SK-N-SH (cell line): Measurements from ENCODE around the gene ABHD16A. TPM values are rescaled to one million over a fixed set of nuclear protein-coding genes. Genes with fewer than 3 reads are reported as not detected.

ENCODE experiments used
- CHD2 ChIP-seq: fragments of 150-350 bp; IDR thresholded peaks from 2 replicates; pipeline ENCODE4 v1.6.1; 2018; ENCODE audit warnings: low read length; ENCODE audit not compliant: partially characterized antibody
- ELF1 ChIP-seq: IDR thresholded peaks from 2 replicates; pipeline ENCODE4 v1.4.0; 2012
- EP300 ChIP-seq, 2 experiments: IDR thresholded peaks; 2 replicates each; pipeline versions ENCODE4 v1.4.0 to v1.6.1; 2012; ENCODE audit warnings: borderline replicate concordance in 1 of 2, low read depth in 1 of 2, low read length in 1 of 2
- EZH2phosphoT487 ChIP-seq: fragments of 200-600 bp; sonication (generic); IDR thresholded peaks from 2 replicates; pipeline ENCODE4 v1.6.1; 2017; ENCODE audit warnings: low read depth, mixed run types, mild to moderate bottlenecking, antibody characterized with exemption, moderate library complexity, borderline replicate concordance
- FOSL2 ChIP-seq: IDR thresholded peaks from 2 replicates; pipeline ENCODE4 v1.4.0; 2012; ENCODE audit warnings: low read depth, mild to moderate bottlenecking, moderate library complexity, borderline replicate concordance
- FOXJ3 ChIP-seq: sonication (generic); formaldehyde crosslinking; IDR thresholded peaks from 2 replicates; pipeline ENCODE4 v1.5.1; 2020; ENCODE audit warnings: mild to moderate bottlenecking, missing genetic modification reagents
- FOXM1 ChIP-seq: IDR thresholded peaks from 2 replicates; pipeline ENCODE4 v1.4.0; 2012; ENCODE audit warnings: low read depth, mild to moderate bottlenecking
- GABPA ChIP-seq: IDR thresholded peaks from 2 replicates; pipeline ENCODE4 v1.4.0; 2012; ENCODE audit warnings: low read depth, mild to moderate bottlenecking
- GATA2 ChIP-seq: sonication (generic); formaldehyde crosslinking; IDR thresholded peaks from 2 replicates; pipeline ENCODE4 v1.5.0; 2020; ENCODE audit warnings: mild to moderate bottlenecking, missing genetic modification reagents
- JUND ChIP-seq: IDR thresholded peaks from 2 replicates; pipeline ENCODE4 v1.4.0; 2012
- MAX ChIP-seq: IDR thresholded peaks from 2 replicates; pipeline ENCODE4 v1.4.0; 2012; ENCODE audit warnings: low read depth
- MEF2A ChIP-seq: IDR thresholded peaks from 2 replicates; pipeline ENCODE4 v1.4.0; 2012; ENCODE audit warnings: low read depth, borderline replicate concordance
- NFIC ChIP-seq: IDR thresholded peaks from 2 replicates; pipeline ENCODE4 v1.4.0; 2012; ENCODE audit warnings: borderline replicate concordance
- NRF1 ChIP-seq: IDR thresholded peaks from 2 replicates; pipeline ENCODE4 v1.6.1; 2012; ENCODE audit warnings: low read depth, mild to moderate bottlenecking, low read length
- POLR2AphosphoS5 ChIP-seq: IDR thresholded peaks from 2 replicates; pipeline ENCODE4 v1.6.1; 2012; ENCODE audit warnings: low read depth, low read length
- RAD21 ChIP-seq: IDR thresholded peaks from 2 replicates; pipeline ENCODE4 v1.6.1; 2012; ENCODE audit warnings: mild to moderate bottlenecking, low read length
- RCOR1 ChIP-seq: fragments of 150-350 bp; IDR thresholded peaks from 2 replicates; pipeline ENCODE4 v1.6.1; 2017; ENCODE audit warnings: antibody characterized with exemption, low read length
- RFX5 ChIP-seq: IDR thresholded peaks from 2 replicates; pipeline ENCODE4 v1.6.1; 2012; ENCODE audit warnings: mild to moderate bottlenecking, improper control_type of control experiment, low read length
- RXRA ChIP-seq: IDR thresholded peaks from 2 replicates; pipeline ENCODE4 v1.4.0; 2012; ENCODE audit warnings: low read depth, mild to moderate bottlenecking, borderline replicate concordance
- TAF1 ChIP-seq: IDR thresholded peaks from 2 replicates; pipeline ENCODE4 v1.6.1; 2012; ENCODE audit warnings: low read depth, mild to moderate bottlenecking, low read length, moderate library complexity, borderline replicate concordance
- TCF12 ChIP-seq: IDR thresholded peaks from 2 replicates; pipeline ENCODE4 v1.4.0; 2012
- TEAD4 ChIP-seq: IDR thresholded peaks from 2 replicates; pipeline ENCODE4 v1.4.0; 2012; ENCODE audit warnings: mild to moderate bottlenecking, borderline replicate concordance; ENCODE audit not compliant: insufficient read depth
- YY1 ChIP-seq: IDR thresholded peaks from 2 replicates; pipeline ENCODE4 v1.4.0; 2012; ENCODE audit warnings: low read depth, mild to moderate bottlenecking
- polyA plus RNA-seq, 3 experiments: library from polyadenylated mRNA; depleted of rRNA; stranded (reverse); fragments of >200 nt; gene quantifications; 2 replicates each; pipeline ENCODE4 v1.2.3, GENCODE V29; 2012
- TF ChIP-seq, protein P1 (sequence below): IDR thresholded peaks from 2 replicates; pipeline ENCODE4 v1.6.1; 2012; ENCODE audit warnings: mild to moderate bottlenecking, low read depth, low read length, moderate library complexity
- TF ChIP-seq, protein P2 (sequence below): IDR thresholded peaks from 2 replicates; pipeline ENCODE4 v1.4.0; 2012; ENCODE audit warnings: low read depth, borderline replicate concordance
- TF ChIP-seq, protein P3 (sequence below): fragments of 200-600 bp; sonication (generic); IDR thresholded peaks from 2 replicates; pipeline ENCODE4 v1.6.1; 2017; ENCODE audit warnings: antibody characterized with exemption, mild to moderate bottlenecking, moderate library complexity

The ABHD16A gene
- polyA plus RNA-seq, 1 of the 3 experiments (the other 2 are of a cell fraction), result 49.3 TPM

GRCh38 chr6:31729979-31730630 lies 27.0 kb upstream of the ABHD16A start (continued):
- TF ChIP-seq JUND (peak; percentile 41; the same call in 1 of the 2 replicates), GABPA (0 out of 2 replicates have a peak, but pooled peaks have one; percentile 10), YY1 (no peak), TEAD4 (no peak; the same call in 1 of the 2 replicates), POLR2AphosphoS5 (peak; percentile 97), MAX (0 out of 2 replicates have a peak, but pooled peaks have one; percentile 41), NFIC (no peak), RFX5 (no peak), RAD21 (no peak), TAF1 (0 out of 2 replicates have a peak, but pooled peaks have one; percentile 50), EZH2phosphoT487 (no peak), CHD2 (no peak), EP300 (IDR thresholded peaks at IDR 0.05; ENCODE audit: borderline replicate concordance in 1 of 2, low read depth in 1 of 2, low read length in 1 of 2) (0 out of 4 replicates have a peak, but pooled peaks of 1 of the 2 experiments have one; percentile 38), RXRA (no peak), ELF1 (peak; percentile 61), GATA2 (CRISPR knock-in tag) (no peak), MEF2A (no peak), FOXJ3 (CRISPR knock-in tag) (no peak), NRF1 (peak; percentile 49), FOXM1 (no peak), RCOR1 (no peak), TCF12 (peak; percentile 30; the same call in 1 of the 2 replicates), FOSL2 (0 out of 2 replicates have a peak, but pooled peaks have one; percentile 19)
- TF ChIP-seq, protein P1, sequence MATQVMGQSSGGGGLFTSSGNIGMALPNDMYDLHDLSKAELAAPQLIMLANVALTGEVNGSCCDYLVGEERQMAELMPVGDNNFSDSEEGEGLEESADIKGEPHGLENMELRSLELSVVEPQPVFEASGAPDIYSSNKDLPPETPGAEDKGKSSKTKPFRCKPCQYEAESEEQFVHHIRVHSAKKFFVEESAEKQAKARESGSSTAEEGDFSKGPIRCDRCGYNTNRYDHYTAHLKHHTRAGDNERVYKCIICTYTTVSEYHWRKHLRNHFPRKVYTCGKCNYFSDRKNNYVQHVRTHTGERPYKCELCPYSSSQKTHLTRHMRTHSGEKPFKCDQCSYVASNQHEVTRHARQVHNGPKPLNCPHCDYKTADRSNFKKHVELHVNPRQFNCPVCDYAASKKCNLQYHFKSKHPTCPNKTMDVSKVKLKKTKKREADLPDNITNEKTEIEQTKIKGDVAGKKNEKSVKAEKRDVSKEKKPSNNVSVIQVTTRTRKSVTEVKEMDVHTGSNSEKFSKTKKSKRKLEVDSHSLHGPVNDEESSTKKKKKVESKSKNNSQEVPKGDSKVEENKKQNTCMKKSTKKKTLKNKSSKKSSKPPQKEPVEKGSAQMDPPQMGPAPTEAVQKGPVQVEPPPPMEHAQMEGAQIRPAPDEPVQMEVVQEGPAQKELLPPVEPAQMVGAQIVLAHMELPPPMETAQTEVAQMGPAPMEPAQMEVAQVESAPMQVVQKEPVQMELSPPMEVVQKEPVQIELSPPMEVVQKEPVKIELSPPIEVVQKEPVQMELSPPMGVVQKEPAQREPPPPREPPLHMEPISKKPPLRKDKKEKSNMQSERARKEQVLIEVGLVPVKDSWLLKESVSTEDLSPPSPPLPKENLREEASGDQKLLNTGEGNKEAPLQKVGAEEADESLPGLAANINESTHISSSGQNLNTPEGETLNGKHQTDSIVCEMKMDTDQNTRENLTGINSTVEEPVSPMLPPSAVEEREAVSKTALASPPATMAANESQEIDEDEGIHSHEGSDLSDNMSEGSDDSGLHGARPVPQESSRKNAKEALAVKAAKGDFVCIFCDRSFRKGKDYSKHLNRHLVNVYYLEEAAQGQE, result no peak
- TF ChIP-seq, protein P2, sequence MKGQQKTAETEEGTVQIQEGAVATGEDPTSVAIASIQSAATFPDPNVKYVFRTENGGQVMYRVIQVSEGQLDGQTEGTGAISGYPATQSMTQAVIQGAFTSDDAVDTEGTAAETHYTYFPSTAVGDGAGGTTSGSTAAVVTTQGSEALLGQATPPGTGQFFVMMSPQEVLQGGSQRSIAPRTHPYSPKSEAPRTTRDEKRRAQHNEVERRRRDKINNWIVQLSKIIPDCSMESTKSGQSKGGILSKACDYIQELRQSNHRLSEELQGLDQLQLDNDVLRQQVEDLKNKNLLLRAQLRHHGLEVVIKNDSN, result no peak
- TF ChIP-seq, protein P3, sequence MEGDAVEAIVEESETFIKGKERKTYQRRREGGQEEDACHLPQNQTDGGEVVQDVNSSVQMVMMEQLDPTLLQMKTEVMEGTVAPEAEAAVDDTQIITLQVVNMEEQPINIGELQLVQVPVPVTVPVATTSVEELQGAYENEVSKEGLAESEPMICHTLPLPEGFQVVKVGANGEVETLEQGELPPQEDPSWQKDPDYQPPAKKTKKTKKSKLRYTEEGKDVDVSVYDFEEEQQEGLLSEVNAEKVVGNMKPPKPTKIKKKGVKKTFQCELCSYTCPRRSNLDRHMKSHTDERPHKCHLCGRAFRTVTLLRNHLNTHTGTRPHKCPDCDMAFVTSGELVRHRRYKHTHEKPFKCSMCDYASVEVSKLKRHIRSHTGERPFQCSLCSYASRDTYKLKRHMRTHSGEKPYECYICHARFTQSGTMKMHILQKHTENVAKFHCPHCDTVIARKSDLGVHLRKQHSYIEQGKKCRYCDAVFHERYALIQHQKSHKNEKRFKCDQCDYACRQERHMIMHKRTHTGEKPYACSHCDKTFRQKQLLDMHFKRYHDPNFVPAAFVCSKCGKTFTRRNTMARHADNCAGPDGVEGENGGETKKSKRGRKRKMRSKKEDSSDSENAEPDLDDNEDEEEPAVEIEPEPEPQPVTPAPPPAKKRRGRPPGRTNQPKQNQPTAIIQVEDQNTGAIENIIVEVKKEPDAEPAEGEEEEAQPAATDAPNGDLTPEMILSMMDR, result no peak
